ENCODE data around the gene HSD17B3. TPM values are rescaled to one million over a fixed set of nuclear protein-coding genes. Genes with fewer than 3 reads are reported as not detected.

The HSD17B3 gene
- total and polyA plus RNA-seq, 2 experiments from 2014 or later = not detected

GRCh38 chr9:96274939-96275338 lies 27.0 kb downstream of the HSD17B3 start:
- ATAC-seq = no peak
- H3K79me2 ChIP-seq (replicated peaks; ENCODE audit: insufficient read depth) = no peaks in the 10 kb centered on the region
- peaks cover 12% of the 10 kb centered on the region for H3K9me2 ChIP-seq (ENCODE audit: insufficient read depth)
- H3K27me3 ChIP-seq (ENCODE audit: insufficient read depth) = no peaks in the 10 kb centered on the region
- no peak overlapping the region for H3K4me2 ChIP-seq
- H3K4me3 Mint-ChIP-seq = no peak overlapping the region
- H3K4me1 ChIP-seq (ENCODE audit: insufficient read depth) = peaks cover 8% of the 10 kb centered on the region; the same call in 1 of the 2 replicates
- H3K36me3 Mint-ChIP-seq (ENCODE audit: low read depth) = peaks cover 35% of the 10 kb centered on the region
- TF ChIP-seq CREB1 (CRISPR knock-in tag; IDR thresholded peaks at IDR 0.05; ENCODE audit: low read depth) (no peak), JUNB (IDR thresholded peaks at IDR 0.05; ENCODE audit: unreplicated experiment) (no peak), NANOG (IDR thresholded peaks at IDR 0.05; ENCODE audit: borderline replicate concordance) (no peak), EZH2 (IDR thresholded peaks at IDR 0.05; ENCODE audit: low read depth, unreplicated experiment) (no peak)
- TF ChIP-seq, protein P1, sequence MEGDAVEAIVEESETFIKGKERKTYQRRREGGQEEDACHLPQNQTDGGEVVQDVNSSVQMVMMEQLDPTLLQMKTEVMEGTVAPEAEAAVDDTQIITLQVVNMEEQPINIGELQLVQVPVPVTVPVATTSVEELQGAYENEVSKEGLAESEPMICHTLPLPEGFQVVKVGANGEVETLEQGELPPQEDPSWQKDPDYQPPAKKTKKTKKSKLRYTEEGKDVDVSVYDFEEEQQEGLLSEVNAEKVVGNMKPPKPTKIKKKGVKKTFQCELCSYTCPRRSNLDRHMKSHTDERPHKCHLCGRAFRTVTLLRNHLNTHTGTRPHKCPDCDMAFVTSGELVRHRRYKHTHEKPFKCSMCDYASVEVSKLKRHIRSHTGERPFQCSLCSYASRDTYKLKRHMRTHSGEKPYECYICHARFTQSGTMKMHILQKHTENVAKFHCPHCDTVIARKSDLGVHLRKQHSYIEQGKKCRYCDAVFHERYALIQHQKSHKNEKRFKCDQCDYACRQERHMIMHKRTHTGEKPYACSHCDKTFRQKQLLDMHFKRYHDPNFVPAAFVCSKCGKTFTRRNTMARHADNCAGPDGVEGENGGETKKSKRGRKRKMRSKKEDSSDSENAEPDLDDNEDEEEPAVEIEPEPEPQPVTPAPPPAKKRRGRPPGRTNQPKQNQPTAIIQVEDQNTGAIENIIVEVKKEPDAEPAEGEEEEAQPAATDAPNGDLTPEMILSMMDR (conservative IDR thresholded peaks at IDR 0.05; ENCODE audit: low read depth in 2 of 2) = no peak
- H3F3A ChIP-seq (replicated peaks; ENCODE audit: low read depth) = no peaks in the 10 kb centered on the region
- H3K27ac Mint-ChIP-seq = no peak overlapping the region
- peaks cover 51% of the 10 kb centered on the region for H3K9me3 Mint-ChIP-seq
- H3K4me1 Mint-ChIP-seq = peaks cover 11% of the 10 kb centered on the region; the same call in 2 of the 3 replicates
- no peak overlapping the region for H2AFZ ChIP-seq
- H3K27ac ChIP-seq (ENCODE audit: low read depth) = no peak overlapping the region
- DNase-seq (ENCODE audit: low spot score) = no peak
- H4K20me1 ChIP-seq (replicated peaks; ENCODE audit: insufficient read depth) = no peaks in the 10 kb centered on the region
- no peaks in the 10 kb centered on the region for H3K27me3 Mint-ChIP-seq (ENCODE audit: insufficient read depth, low read depth, poor library complexity)
- peaks cover 16% of the 10 kb centered on the region for H3K36me3 ChIP-seq (ENCODE audit: insufficient read depth)
- H3K4me3 ChIP-seq = no peak overlapping the region

DNA sequence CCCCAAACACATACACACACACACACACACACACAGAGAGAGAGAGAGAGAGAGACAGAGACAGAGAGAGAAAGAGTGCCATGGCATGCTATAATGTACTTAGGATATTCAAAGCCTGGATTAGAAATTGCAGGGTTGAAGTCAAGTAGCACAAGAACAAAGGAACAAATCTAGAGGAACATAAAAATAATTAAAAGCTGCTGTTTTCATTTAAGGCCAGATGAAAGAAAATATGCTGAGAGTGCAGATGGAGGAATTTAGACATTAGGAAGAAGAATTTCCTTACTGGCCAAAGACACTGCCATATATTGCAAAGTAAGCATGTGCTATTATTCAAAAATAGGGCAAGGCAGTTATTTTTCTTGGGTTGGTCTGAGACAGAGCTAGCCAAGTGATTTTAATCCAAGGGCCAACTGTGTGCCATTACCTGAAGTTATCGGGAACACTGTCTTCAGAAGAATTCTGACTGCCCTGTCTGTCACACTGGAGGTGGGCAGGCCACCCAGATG lies 31.7 kb downstream of the HSD17B3 start:
- H3K36me3 Mint-ChIP-seq (ENCODE audit: low read depth) = peaks cover 24% of the 10 kb centered on the region
- Histone ChIP-seq H3K27me3 (ENCODE audit: insufficient read depth) (no peaks in the 10 kb centered on the region), H3K9me2 (ENCODE audit: insufficient read depth) (peaks cover 12% of the 10 kb centered on the region), H3K4me1 (ENCODE audit: insufficient read depth) (no peaks in the 10 kb centered on the region), H3F3A (replicated peaks; ENCODE audit: low read depth) (no peaks in the 10 kb centered on the region), H3K36me3 (ENCODE audit: insufficient read depth) (peaks cover 8% of the 10 kb centered on the region), H3K4me2 (no peak overlapping the region), H2AFZ (no peak overlapping the region), H3K27ac (ENCODE audit: low read depth) (no peak overlapping the region), H3K4me3 (no peak overlapping the region), H3K79me2 (replicated peaks; ENCODE audit: insufficient read depth) (no peaks in the 10 kb centered on the region), H4K20me1 (replicated peaks; ENCODE audit: insufficient read depth) (no peaks in the 10 kb centered on the region)
- ATAC-seq = no peak
- no peak overlapping the region for H3K4me3 Mint-ChIP-seq
- no peak overlapping the region for H3K27ac Mint-ChIP-seq
- H3K9me3 Mint-ChIP-seq = peaks cover 25% of the 10 kb centered on the region
- peaks cover 3% of the 10 kb centered on the region for H3K27me3 Mint-ChIP-seq (ENCODE audit: insufficient read depth, low read depth, poor library complexity)
- no peak for DNase-seq (ENCODE audit: low spot score)
- H3K4me1 Mint-ChIP-seq = 0 out of 3 replicates have a peak, but pooled peaks cover 2% of the 10 kb centered on the region
- no peak for TF ChIP-seq CREB1 (CRISPR knock-in tag; IDR thresholded peaks at IDR 0.05; ENCODE audit: low read depth)
- TF ChIP-seq ZNF331 (CRISPR knock-in tag; IDR thresholded peaks at IDR 0.05; ENCODE audit: low read depth) = no peak
- TF ChIP-seq ZNF462 (CRISPR knock-in tag; IDR thresholded peaks at IDR 0.05) = no peak
- TF ChIP-seq, protein P2, sequence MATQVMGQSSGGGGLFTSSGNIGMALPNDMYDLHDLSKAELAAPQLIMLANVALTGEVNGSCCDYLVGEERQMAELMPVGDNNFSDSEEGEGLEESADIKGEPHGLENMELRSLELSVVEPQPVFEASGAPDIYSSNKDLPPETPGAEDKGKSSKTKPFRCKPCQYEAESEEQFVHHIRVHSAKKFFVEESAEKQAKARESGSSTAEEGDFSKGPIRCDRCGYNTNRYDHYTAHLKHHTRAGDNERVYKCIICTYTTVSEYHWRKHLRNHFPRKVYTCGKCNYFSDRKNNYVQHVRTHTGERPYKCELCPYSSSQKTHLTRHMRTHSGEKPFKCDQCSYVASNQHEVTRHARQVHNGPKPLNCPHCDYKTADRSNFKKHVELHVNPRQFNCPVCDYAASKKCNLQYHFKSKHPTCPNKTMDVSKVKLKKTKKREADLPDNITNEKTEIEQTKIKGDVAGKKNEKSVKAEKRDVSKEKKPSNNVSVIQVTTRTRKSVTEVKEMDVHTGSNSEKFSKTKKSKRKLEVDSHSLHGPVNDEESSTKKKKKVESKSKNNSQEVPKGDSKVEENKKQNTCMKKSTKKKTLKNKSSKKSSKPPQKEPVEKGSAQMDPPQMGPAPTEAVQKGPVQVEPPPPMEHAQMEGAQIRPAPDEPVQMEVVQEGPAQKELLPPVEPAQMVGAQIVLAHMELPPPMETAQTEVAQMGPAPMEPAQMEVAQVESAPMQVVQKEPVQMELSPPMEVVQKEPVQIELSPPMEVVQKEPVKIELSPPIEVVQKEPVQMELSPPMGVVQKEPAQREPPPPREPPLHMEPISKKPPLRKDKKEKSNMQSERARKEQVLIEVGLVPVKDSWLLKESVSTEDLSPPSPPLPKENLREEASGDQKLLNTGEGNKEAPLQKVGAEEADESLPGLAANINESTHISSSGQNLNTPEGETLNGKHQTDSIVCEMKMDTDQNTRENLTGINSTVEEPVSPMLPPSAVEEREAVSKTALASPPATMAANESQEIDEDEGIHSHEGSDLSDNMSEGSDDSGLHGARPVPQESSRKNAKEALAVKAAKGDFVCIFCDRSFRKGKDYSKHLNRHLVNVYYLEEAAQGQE (IDR thresholded peaks at IDR 0.05; ENCODE audit: unreplicated experiment) = no peak
- TF ChIP-seq POLR2AphosphoS5 (IDR thresholded peaks at IDR 0.05; ENCODE audit: low read depth) = no peak
- TF ChIP-seq NANOG (IDR thresholded peaks at IDR 0.05; ENCODE audit: borderline replicate concordance) = no peak
- TF ChIP-seq EZH2phosphoT487 (IDR thresholded peaks at IDR 0.05; ENCODE audit: unreplicated experiment) = no peak
- no peak for TF ChIP-seq STAT1 (IDR thresholded peaks at IDR 0.05; ENCODE audit: unreplicated experiment)

Measured in GM23338 (cell line).